GM21528 (cell line): Measurements from ENCODE around the gene ZC3H7A.
A peak's percentile ranks its signal among the peaks of the same experiment; 100 is the strongest.

Experiments
- ATAC-seq: cut with Tn5 transposase; IDR thresholded peaks from one replicate; pipeline ENCODE4 v1.9.1; 2021; ENCODE audit warnings: mild to moderate bottlenecking, moderate library complexity; ENCODE audit not compliant: unreplicated experiment, low FRiP score

ZC3H7A gene

GRCh38 chr16:11779074-11779473 lies 18.0 kb downstream of the ZC3H7A start:
- ATAC-seq: no peak

- ATAC-seq: no peak
Measured at GRCh38 chr16:11774065-11774626, 22.9 kb downstream of the ZC3H7A start.

GRCh38 chr16:11768849-11769248 lies 28.2 kb downstream of the ZC3H7A start:
- ATAC-seq: no peak

GRCh38 chr16:11762431-11762830 lies 34.6 kb downstream of the ZC3H7A start:
- ATAC-seq: no peak

- no peak for ATAC-seq
Measured at GRCh38 chr16:11759997-11760396, 37.1 kb downstream of the ZC3H7A start.

GRCh38 chr16:11759163-11759834 lies 37.8 kb downstream of the ZC3H7A start:
- no peak for ATAC-seq

GRCh38 chr16:11757671-11758545 lies 39.1 kb downstream of the ZC3H7A start:
- no peak for ATAC-seq

- no peak for ATAC-seq
Measured at GRCh38 chr16:11756248-11756647, 40.8 kb downstream of the ZC3H7A start.

- no peak for ATAC-seq
Measured at GRCh38 chr16:11755022-11755760, 41.9 kb downstream of the ZC3H7A start.

- no peak for ATAC-seq
Measured at GRCh38 chr16:11752856-11753255, 44.2 kb downstream of the ZC3H7A start.

GRCh38 chr16:11750056-11750455 lies 47.0 kb downstream of the ZC3H7A start:
- ATAC-seq: no peak

GRCh38 chr16:11748404-11749254 lies 48.4 kb downstream of the ZC3H7A start:
- no peak for ATAC-seq

- ATAC-seq: no peak
Measured at GRCh38 chr16:11747949-11748403, 49.1 kb downstream of the ZC3H7A start.

GRCh38 chr16:11744075-11744470 lies 53.0 kb downstream of the ZC3H7A start:
- no peak for ATAC-seq

GRCh38 chr16:11743308-11744074 lies 53.6 kb downstream of the ZC3H7A start:
- no peak for ATAC-seq

GRCh38 chr16:11742536-11743307 lies 54.3 kb downstream of the ZC3H7A start, which contains the start of gene TXNDC11:
Gene TXNDC11 (minus strand): TSS chr16:11742857. CDS start chr16:11742730, 127 bp downstream.
- ATAC-seq: peak; percentile 84

- ATAC-seq: peak; percentile 31
Measured at GRCh38 chr16:11742093-11742535, 54.9 kb downstream of the ZC3H7A start.

- ATAC-seq: no peak
Measured at GRCh38 chr16:11740567-11740966, 56.5 kb downstream of the ZC3H7A start.
